GM19023 (cell line): Measurements from ENCODE around the gene LEMD1.

Experiments
- ATAC-seq: cut with Tn5 transposase; IDR thresholded peaks from one replicate; pipeline ENCODE4 v1.9.1; 2021; ENCODE audit warnings: mild to moderate bottlenecking, moderate library complexity; ENCODE audit not compliant: unreplicated experiment

The LEMD1 gene

GRCh38 chr1:205421798-205422197, at the start of gene LEMD1:
TSS of gene LEMD1 (minus strand) at chr1:205422056. CDS start at chr1:205420536, 1,520 bp downstream.
- ATAC-seq: no peak

- no peak for ATAC-seq
Observed at GRCh38 chr1:205470131-205470530, 48.3 kb upstream of the LEMD1 start.

DNA sequence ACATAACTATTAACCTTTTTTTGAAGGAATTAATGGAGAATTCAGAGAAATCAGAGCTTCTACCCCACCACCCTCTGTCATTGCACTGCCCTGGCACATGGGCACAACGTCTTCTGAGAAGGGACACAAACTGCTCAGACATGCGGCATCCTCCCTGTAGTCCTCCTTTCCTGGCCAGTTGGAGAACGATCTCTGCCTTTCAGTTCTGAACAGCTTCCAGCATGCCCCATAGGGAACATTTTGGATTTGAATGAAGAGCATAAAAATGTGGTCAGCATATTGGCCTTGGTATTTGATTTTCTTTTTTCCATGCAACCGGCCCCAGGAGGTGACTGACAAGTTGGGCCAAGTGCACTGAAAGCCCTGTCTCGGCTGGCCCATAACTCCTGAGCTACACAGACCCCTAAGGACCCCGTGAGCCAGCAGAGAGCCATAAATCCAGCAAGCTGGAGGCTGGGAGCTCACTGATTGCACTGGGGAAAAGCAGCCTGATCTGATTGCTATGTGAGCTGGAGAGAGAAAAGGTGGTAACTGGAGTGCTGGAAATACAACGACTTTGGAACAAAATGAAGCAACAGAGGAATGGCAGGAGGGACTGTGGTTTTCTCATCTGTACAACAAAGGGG, 44.9 kb upstream of the LEMD1 start:
- no peak for ATAC-seq

- ATAC-seq: no peak
Observed at GRCh38 chr1:205465392-205465791, 43.5 kb upstream of the LEMD1 start.

- no peak for ATAC-seq
Observed at GRCh38 chr1:205458777-205459566, 37.1 kb upstream of the LEMD1 start.

DNA sequence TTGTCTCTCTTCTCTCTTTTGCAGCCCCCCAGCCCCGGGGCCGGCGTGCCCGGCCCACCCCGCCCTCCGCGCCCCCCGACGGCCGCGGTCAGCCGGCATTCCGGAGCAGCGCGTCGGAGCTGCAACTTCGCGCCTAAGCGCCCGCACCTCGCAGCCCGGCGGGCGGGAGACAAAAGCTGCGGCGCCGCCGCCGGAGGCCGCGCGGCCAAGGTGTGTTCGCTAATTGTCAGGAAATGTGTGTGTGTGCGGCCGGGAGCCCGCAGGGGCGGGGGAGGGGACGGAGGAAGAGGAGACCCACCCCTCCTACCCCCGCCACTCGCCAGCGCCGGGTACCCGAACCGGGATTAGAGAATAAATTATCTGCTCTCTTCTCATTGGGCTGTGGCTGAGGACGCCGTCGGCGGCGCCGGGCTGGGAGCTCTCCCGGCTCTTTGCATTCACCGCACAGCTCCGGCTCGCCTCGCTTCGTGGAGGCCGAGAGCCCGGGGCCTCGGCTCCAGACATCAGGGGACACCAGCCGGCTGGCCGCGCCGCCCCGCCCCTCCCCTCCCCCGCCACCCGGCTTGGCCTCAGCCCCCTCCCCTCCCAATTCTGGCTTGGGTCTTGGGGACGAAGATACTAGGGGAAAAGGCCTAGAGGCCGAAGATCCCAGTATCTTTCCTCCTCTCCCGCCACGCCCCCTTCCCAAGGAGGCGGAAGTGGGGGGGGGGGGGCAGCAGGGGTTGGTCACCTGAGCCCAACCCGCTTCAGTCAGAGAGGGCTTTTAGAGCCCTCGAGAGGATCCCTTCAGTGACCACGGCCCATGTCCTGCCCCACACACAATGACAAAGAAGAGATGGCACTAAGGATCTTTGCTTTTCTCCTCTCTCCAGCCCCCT, 35.3 kb upstream of the LEMD1 start:
- ATAC-seq: no peak

DNA sequence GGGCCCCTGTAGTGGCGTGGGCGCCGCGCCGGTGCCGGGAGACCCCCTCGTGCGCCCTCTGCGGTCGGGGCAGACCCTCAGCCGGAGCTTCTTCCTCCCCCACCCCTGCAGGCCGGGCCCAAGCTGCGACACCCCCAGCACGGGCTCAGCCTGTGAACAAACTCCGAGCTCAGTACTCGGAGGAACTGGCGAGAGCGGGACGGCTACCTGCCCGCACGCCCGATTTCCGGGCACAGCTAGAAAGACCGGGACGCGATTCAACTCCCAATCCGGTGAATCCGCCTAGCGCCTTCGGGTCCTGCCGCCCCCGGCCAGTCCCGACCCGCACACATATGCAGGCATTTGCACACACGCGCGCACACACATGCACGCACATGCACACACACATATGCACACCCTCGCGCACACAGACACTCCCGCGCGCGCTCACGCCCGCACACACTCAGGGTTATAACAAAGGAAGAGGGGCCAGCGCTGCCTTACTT, 34.6 kb upstream of the LEMD1 start:
- no peak for ATAC-seq

DNA sequence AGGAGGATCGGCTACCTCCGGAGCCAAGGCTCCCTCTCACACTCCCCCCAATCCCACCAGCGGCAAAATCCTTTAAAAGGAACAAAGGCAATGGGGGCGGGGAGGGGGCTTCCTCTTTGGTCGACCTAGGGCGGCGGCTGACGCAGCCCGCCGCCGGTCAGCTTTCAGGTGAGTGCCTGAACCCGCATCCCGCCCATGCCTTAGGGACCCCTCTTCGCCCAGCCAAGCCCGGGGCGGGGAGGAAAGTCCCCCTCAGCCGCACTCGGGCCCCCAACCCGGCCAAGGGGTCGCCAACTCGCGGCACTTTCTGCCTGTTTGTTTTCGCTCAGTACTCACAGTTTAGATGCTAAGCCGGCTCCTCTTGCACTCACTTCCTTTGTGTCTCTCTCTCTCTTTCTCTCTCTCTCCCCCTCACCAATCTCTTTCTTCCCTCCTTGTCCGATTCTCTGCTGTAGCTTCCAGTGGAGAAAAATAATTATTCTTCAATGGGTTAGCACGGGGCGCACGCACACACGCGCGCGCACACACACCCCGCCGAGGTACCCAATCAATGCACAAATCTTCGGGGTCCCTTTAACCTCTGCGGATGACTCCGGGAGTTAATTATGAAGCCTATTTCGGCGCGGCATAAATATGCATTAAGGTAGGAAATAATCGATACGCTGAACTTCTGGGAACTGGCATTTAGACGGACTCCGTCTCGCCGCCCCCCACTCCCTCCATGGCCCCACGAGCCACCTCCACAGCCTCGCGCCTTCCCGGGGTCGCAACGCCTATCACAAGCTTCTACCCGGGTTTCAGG, 33.9 kb upstream of the LEMD1 start, which contains the start of gene BLACAT1:
BLACAT1 (minus strand) TSS at position 465 of the 802 bp plus-strand sequence.
- ATAC-seq: no peak

DNA sequence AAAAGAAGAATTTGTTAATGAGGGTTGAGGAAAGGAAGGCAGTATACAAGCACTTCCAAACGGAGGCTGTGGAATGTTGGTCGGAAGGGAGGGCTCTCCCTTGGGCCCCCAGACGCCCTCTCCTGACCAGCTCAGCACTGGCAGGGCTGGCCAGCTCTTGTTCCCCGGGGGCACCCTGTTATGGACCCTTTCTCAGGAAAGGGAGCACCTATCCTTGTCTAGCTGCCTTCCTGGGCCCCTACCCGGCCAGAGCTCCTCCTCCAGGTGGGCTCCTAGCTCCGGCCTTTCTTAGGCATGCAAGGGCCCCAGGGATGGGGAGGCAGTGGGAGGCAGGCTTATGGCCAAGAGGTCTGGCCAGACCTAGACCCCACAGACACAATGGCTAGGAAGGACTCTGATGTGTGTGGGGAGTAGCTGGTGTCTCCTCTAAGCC, 33.1 kb upstream of the LEMD1 start:
- ATAC-seq: no peak

DNA sequence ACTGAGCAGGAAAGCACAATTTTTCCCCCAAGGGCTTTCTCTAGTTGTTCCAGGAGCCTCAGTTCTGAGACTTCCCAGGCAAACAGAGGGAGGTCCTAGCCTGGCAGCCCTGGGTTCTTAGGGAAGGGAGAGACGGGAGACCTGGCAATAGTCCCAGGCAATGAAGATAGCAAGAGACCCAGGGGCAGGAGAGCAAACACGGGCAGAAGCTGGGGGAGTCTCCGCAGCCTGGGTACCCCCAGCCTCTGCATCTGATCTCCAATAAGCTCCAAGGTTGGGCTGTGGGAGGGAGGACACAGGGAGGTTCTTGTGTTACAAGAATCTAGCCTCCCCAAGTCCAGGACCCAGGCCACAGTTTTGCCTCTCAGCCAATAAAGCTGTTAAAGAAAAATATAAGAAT, 31.6 kb upstream of the LEMD1 start:
- ATAC-seq: no peak

DNA sequence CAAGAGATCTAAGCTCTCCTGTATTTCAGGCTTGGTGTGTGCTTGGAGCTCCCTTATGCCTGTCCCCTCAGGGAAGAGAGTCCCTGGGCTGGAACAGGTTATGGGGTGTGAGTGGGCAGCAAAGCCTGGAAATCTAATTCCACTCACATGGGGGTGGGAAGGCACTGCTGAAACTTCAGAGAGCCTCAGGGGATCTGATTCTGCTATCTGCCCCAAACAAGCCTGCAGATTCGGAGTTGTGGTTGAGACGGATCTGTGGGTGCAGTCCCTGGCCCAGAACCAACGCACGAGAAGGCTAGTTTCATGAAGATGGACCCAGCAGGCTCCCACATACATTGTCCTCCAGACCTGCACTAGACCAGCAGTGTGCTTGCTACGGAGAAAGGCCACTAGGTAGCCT, 31.1 kb upstream of the LEMD1 start:
- no peak for ATAC-seq

- no peak for ATAC-seq
Observed at GRCh38 chr1:205452364-205452763, 30.5 kb upstream of the LEMD1 start.

GRCh38 chr1:205451759-205452164, 29.9 kb upstream of the LEMD1 start:
- no peak for ATAC-seq

DNA sequence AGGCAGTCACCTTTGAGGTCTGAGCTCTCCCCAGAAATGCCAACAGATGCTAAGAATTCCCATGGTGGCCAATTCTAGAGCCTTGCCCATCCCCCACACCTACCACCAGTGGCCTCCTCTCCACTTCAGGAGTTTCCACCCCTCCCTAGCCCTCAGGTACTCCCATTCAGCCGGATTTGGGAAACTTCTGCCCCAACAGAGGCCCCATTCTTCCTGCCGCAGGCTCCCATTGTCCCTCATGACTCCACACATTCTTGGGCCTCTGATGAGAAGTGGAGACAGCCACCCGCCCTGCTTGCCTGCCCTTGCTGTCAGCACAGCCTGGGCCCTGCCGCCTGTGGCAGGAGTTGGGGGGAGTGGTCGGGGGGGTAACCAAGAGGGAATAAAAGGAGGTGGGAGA, 29.3 kb upstream of the LEMD1 start:
- ATAC-seq: no peak

GRCh38 chr1:205450448-205450847, 28.6 kb upstream of the LEMD1 start:
- ATAC-seq: no peak

DNA sequence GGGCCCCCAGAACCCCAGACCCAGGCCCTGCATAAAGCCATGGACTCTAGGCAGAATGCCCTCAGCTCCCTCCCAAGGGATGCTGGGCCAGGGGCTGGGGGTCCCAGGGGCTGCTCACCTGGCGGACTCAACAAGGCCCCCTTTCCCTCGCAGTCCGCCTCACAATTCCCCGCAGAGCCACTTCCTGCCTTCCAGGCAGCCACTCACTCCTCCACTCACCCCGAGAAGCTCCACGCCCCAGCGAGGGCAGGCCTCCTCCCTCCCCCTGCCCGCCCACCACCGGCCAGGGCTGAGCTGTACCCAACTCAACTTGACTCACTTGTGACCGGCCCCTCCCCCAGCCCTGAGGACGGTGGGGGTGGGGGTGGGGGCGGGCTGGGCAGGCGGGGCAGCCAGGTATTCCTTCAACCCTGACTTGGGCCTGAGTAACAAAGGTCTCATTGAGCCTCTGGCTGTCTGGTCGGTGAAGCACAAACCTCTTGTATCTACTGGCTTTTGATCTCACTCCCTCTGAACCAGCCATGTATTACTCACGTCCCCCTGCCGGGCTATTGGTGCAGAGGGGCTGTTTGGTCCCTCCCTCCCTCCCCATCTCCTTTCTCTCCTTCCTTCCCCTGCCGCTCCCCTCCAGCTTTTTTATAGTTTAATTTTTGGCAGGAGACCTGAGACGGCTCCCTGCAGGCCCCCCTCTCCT, 28.0 kb upstream of the LEMD1 start:
- ATAC-seq: no peak

- ATAC-seq: no peak
Observed at GRCh38 chr1:205449254-205449749, 27.4 kb upstream of the LEMD1 start.

GRCh38 chr1:205448540-205449253, 26.8 kb upstream of the LEMD1 start:
- ATAC-seq: no peak
